RKO (cell line): ENCODE measurements around the gene MRPS12.
"Not testable (repeated sequence)": the region's sequence is repeated elsewhere in the genome, so short reads cannot be mapped to it uniquely, and the experiment has no call there.

Experiments used
- DNase-seq: peaks from one replicate; pipeline ENCODE4 v3.0.0-alpha.2; 2016; ENCODE audit warnings: low spot score

The MRPS12 gene

GRCh38 chr19:38939957-38940356, 9.2 kb downstream of the MRPS12 start:
- no peak for DNase-seq

GRCh38 chr19:38941466-38941865, 10.7 kb downstream of the MRPS12 start:
- DNase-seq = not testable (repeated sequence)

- no peak for DNase-seq
These were observed 11.2 kb downstream of the MRPS12 start for GRCh38 chr19:38941979-38942378.

- DNase-seq = no peak
These were observed 11.9 kb downstream of the MRPS12 start for GRCh38 chr19:38942471-38943181.

- no peak for DNase-seq
These were observed 14.3 kb downstream of the MRPS12 start for GRCh38 chr19:38944981-38945506.

GRCh38 chr19:38945562-38946228, 15.0 kb downstream of the MRPS12 start:
- no peak for DNase-seq

- no peak for DNase-seq
These were observed 15.7 kb downstream of the MRPS12 start for GRCh38 chr19:38946229-38947010.

- no peak for DNase-seq
These were observed 19.0 kb downstream of the MRPS12 start for GRCh38 chr19:38949580-38950367.

GRCh38 chr19:38951187-38951586, 20.4 kb downstream of the MRPS12 start:
- DNase-seq = no peak

- peak; percentile 63 for DNase-seq
These were observed 21.8 kb downstream of the MRPS12 start for GRCh38 chr19:38952395-38953165.

GRCh38 chr19:38953677-38954076, 22.9 kb downstream of the MRPS12 start:
- no peak for DNase-seq

- no peak for DNase-seq
These were observed 25.5 kb downstream of the MRPS12 start for GRCh38 chr19:38956264-38956663.

- DNase-seq = no peak
These were observed 27.6 kb downstream of the MRPS12 start for GRCh38 chr19:38958301-38958700.

- DNase-seq = no peak
These were observed 28.9 kb downstream of the MRPS12 start for GRCh38 chr19:38959618-38960017.

- no peak for DNase-seq
These were observed 34.0 kb downstream of the MRPS12 start for GRCh38 chr19:38964738-38965137.

- not testable (repeated sequence) for DNase-seq
These were observed 35.4 kb downstream of the MRPS12 start for GRCh38 chr19:38966149-38966548.

GRCh38 chr19:38970664-38971532, 40.2 kb downstream of the MRPS12 start:
- no peak for DNase-seq

GRCh38 chr19:38971672-38972071, 40.9 kb downstream of the MRPS12 start:
- DNase-seq = peak; percentile 22

- no peak for DNase-seq
These were observed 44.0 kb downstream of the MRPS12 start for GRCh38 chr19:38974624-38975213.
